Measurements from ENCODE around the gene TMEFF1. TPM values are rescaled to one million over a fixed set of nuclear protein-coding genes. Genes with fewer than 3 reads are reported as not detected.

Gene TMEFF1
- total and polyA plus RNA-seq, 2 experiments from 2014 or later, result 22.3 to 34.2 TPM

- no peaks in the 10 kb centered on the region for H3K27me3 ChIP-seq
Measured at GRCh38 chr9:100619665-100620064, 146.7 kb downstream of the TMEFF1 start.

GRCh38 chr9:100623969-100624368 is 151.0 kb downstream of the TMEFF1 start:
- no peak for DNase-seq (ENCODE audit: low read depth in 1 of 2, low spot score in 1 of 2)

More at GRCh38 chr9:100619665-100620064, 146.7 kb downstream of the TMEFF1 start:
- no peaks in the 10 kb centered on the region for H3K36me3 ChIP-seq
- no peak overlapping the region for H3K27ac ChIP-seq
- no peak for DNase-seq (ENCODE audit: low read depth in 1 of 2, low spot score in 1 of 2)
- H3K4me3 ChIP-seq, result no peak overlapping the region
- no peak for TF ChIP-seq CTCF (IDR thresholded peaks at IDR 0.05; ENCODE audit: low read depth, low read length)
- H3K4me1 ChIP-seq (ENCODE audit: low read depth), result no peaks in the 10 kb centered on the region
- no peaks in the 10 kb centered on the region for H3K9me3 ChIP-seq (ENCODE audit: low read depth)

GRCh38 chr9:100626949-100627348 is 154.0 kb downstream of the TMEFF1 start:
- H3K27me3 ChIP-seq, result no peaks in the 10 kb centered on the region
- no peaks in the 10 kb centered on the region for H3K36me3 ChIP-seq
- H3K9me3 ChIP-seq (ENCODE audit: low read depth), result no peaks in the 10 kb centered on the region
- H3K27ac ChIP-seq, result no peak overlapping the region
- no peak for TF ChIP-seq CTCF (IDR thresholded peaks at IDR 0.05; ENCODE audit: low read depth, low read length)
- DNase-seq (ENCODE audit: low read depth in 1 of 2, low spot score in 1 of 2), result no peak
- H3K4me1 ChIP-seq (ENCODE audit: low read depth), result no peaks in the 10 kb centered on the region
- H3K4me3 ChIP-seq, result no peak overlapping the region

More at GRCh38 chr9:100623969-100624368, 151.0 kb downstream of the TMEFF1 start:
- Histone ChIP-seq H3K36me3 (no peaks in the 10 kb centered on the region), H3K4me3 (no peak overlapping the region), H3K27ac (no peak overlapping the region), H3K4me1 (ENCODE audit: low read depth) (no peaks in the 10 kb centered on the region), H3K9me3 (ENCODE audit: low read depth) (no peaks in the 10 kb centered on the region), H3K27me3 (no peaks in the 10 kb centered on the region)
- TF ChIP-seq CTCF (IDR thresholded peaks at IDR 0.05; ENCODE audit: low read depth, low read length), result no peak

Other genes with a start within 250 kb of the TMEFF1 start
- 15.1 and 18.1 TPM in 2 replicates for gene TEX10, start 120.2 kb upstream of the TMEFF1 start, total RNA-seq
- gene TEX10, start 120.2 kb upstream of the TMEFF1 start, polyA plus RNA-seq, result 22.9 and 24.6 TPM in 2 replicates
- 49.2 and 62.9 TPM in 2 replicates for gene MSANTD3, start 46.0 kb upstream of the TMEFF1 start, total RNA-seq
- gene MSANTD3, start 46.0 kb upstream of the TMEFF1 start, polyA plus RNA-seq, result 30.6 and 34.7 TPM in 2 replicates
- 2.3 and 2.4 TPM in 2 replicates for gene CAVIN4, start 104.9 kb downstream of the TMEFF1 start, total RNA-seq
- 1.6 and 4.0 TPM in 2 replicates for gene CAVIN4, start 104.9 kb downstream of the TMEFF1 start, polyA plus RNA-seq

Data from cardiac muscle cell (in vitro differentiated cells and primary cell).